NCI-H1048 (cell line): ENCODE measurements around the gene STPG2.

Source experiments
- DNase-seq: peaks from one replicate; lab custom pipeline; 2025; lab: John Stamatoyannopoulos, UW

Gene STPG2

GRCh38 chr4:97812768-97813167 lies 330.5 kb downstream of the STPG2 start:
- no peak for DNase-seq

- no peak for DNase-seq
These were observed 356.9 kb downstream of the STPG2 start for GRCh38 chr4:97786306-97786920.

- DNase-seq: no peak
These were observed 365.1 kb downstream of the STPG2 start for GRCh38 chr4:97778174-97778573.

- no peak for DNase-seq
These were observed 368.8 kb downstream of the STPG2 start for GRCh38 chr4:97774347-97774989.

- no peak for DNase-seq
These were observed 373.1 kb downstream of the STPG2 start for GRCh38 chr4:97770222-97770621.

GRCh38 chr4:97762115-97762512 lies 381.2 kb downstream of the STPG2 start:
- no peak for DNase-seq

- no peak for DNase-seq
These were observed 381.7 kb downstream of the STPG2 start for GRCh38 chr4:97761445-97762114.

- no peak for DNase-seq
These were observed 383.5 kb downstream of the STPG2 start for GRCh38 chr4:97759785-97760184.

GRCh38 chr4:97752599-97752998 lies 390.7 kb downstream of the STPG2 start:
- DNase-seq: no peak

- DNase-seq: no peak
These were observed 395.3 kb downstream of the STPG2 start for GRCh38 chr4:97747945-97748344.

- no peak for DNase-seq
These were observed 422.3 kb downstream of the STPG2 start for GRCh38 chr4:97720869-97721432.

- DNase-seq: no peak
These were observed 452.1 kb downstream of the STPG2 start for GRCh38 chr4:97691111-97691605.

- no peak for DNase-seq
These were observed 472.5 kb downstream of the STPG2 start for GRCh38 chr4:97670703-97671269.

- no peak for DNase-seq
These were observed 477.7 kb downstream of the STPG2 start for GRCh38 chr4:97665553-97665952.

- DNase-seq: no peak
These were observed 478.5 kb downstream of the STPG2 start for GRCh38 chr4:97664741-97665140.

GRCh38 chr4:97662133-97662532 lies 481.1 kb downstream of the STPG2 start:
- no peak for DNase-seq

GRCh38 chr4:97656044-97656720 lies 487.1 kb downstream of the STPG2 start:
- DNase-seq: no peak

GRCh38 chr4:97653701-97654100 lies 489.6 kb downstream of the STPG2 start:
- no peak for DNase-seq

GRCh38 chr4:97646997-97647396 lies 496.3 kb downstream of the STPG2 start:
- DNase-seq: no peak

- DNase-seq: no peak
These were observed 498.0 kb downstream of the STPG2 start for GRCh38 chr4:97645071-97645821.

- no peak for DNase-seq
These were observed 500.1 kb downstream of the STPG2 start for GRCh38 chr4:97643179-97643578.
